ENCODE measurements around the gene IGF1. TPM values are rescaled to one million over a fixed set of nuclear protein-coding genes. Genes with fewer than 3 reads are reported as not detected.
"Not testable (repeated sequence)": the region's sequence is repeated elsewhere in the genome, so short reads cannot be mapped to it uniquely, and the experiment has no call there.

Gene IGF1
- total RNA-seq, 1 donor from 2014 or later, result 20.1 TPM

- intact Hi-C loops (cut with DNase I), result no loop called here
- no peak for DNase-seq (ENCODE audit: low spot score)
These were observed 14.4 kb downstream of the IGF1 start for GRCh38 chr12:102465762-102466560.

- DNase-seq (ENCODE audit: low spot score), result no peak
- intact Hi-C loops (cut with DNase I), result no loop called here
These were observed 16.6 kb downstream of the IGF1 start for GRCh38 chr12:102463659-102464249.

- DNase-seq (ENCODE audit: low spot score), result no peak
- intact Hi-C loops (cut with DNase I), result no loop called here
These were observed 17.4 kb downstream of the IGF1 start for GRCh38 chr12:102462795-102463465.

- no peak for DNase-seq (ENCODE audit: low spot score)
- intact Hi-C loops (cut with DNase I), result no loop called here
These were observed 18.0 kb downstream of the IGF1 start for GRCh38 chr12:102462386-102462785.

DNA sequence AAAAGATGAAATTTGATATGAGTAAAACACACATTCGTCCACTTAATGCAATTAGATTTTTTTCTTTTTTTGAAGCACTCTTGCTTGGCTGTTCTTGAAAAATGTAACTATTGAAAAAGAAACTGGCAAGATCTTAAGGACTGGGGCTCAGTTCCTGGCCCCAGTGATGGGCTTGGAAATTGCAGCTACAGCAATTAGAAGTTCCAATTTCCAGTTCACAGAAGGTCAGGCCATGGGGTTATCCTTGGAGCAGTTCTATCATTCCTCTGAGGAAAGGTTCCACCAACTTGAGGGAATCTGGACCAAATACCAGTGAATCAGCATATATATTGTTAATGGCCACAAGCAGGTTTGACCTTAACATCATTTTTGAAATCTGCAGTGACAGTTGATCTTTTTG lies 18.9 kb downstream of the IGF1 start:
- no peak for DNase-seq (ENCODE audit: low spot score)
- intact Hi-C loops (cut with DNase I), result no loop called here

GRCh38 chr12:102459314-102459713 lies 21.0 kb downstream of the IGF1 start:
- no peak for DNase-seq (ENCODE audit: low spot score)
- intact Hi-C loops (cut with DNase I), result no loop called here

DNA sequence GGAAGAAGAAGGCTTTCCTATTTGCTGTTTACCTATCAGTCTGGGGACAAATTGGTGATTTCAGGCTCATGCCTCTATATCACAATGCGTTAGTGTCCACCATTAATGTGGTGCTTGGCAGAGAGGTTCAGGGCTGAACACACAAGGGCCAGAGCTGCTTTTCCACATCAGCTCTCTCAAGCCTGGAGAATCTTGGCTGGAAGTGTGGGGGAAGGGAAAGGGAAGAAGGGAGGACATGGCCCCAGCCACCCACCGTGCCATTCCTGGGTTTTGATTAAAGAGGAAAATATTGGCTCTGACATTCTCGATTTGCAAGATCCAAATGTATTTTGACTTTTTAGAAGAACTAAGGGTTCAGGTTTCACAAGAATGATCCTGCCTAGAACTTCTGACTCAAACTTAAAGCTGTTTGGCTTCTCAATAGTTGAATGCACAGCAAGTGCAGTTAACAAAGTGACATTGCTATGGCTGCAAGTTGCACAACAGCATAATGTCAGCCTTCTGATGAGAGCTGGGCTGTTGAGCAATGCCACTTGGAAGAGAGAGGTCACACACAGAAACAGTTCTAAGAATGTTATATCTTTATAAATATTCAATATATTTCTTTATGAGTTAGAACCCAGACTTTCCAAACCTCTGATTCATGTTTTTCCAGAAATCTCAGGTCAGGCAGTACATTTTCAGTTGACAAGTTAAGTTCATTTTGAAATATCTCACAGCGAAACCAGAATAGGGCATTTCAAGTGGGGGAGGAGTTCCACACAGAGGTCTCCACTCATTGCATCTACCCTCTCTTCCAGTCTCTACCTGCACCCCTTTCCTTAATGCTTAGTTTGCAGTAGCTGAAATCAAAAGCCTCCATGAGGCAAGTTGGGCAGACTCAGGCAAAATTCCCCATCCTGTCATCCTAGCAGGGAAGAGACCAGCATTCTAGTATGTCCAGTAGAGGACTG lies 25.3 kb downstream of the IGF1 start:
- DNase-seq (ENCODE audit: low spot score), result no peak
- intact Hi-C loops (cut with DNase I), result no loop called here

- DNase-seq (ENCODE audit: low spot score), result no peak
- intact Hi-C loops (cut with DNase I), result no loop called here
These were observed 26.0 kb downstream of the IGF1 start for GRCh38 chr12:102454330-102454729.

GRCh38 chr12:102452605-102453004 lies 27.8 kb downstream of the IGF1 start:
- no peak for DNase-seq (ENCODE audit: low spot score)
- intact Hi-C loops (cut with DNase I), result no loop called here

- intact Hi-C loops (cut with DNase I); DNase-seq (ENCODE audit: low spot score): not testable (repeated sequence)
These were observed 31.3 kb downstream of the IGF1 start for GRCh38 chr12:102449018-102449417.

DNA sequence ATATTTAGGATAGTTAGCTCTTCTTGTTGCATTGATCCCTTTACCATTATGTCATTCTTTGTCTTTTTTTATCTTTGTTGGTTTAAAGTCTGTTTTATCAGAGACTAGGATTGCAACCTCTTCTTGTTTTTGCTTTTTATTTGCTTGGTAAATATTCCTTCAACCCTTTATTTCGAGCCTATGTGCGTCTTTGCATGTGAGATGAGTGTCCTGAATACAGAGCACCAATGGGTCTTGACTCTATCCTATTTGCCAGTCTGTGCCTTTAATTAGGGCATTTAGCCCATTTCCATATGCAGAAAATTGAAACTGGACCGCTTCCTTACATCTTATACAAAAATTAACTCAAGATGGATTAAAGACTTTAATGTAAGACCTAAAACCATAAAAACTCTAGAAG lies 32.9 kb downstream of the IGF1 start:
- DNase-seq (ENCODE audit: low spot score); intact Hi-C loops (cut with DNase I): not testable (repeated sequence)

GRCh38 chr12:102444707-102445106 lies 35.7 kb downstream of the IGF1 start:
- intact Hi-C loops (cut with DNase I), result no loop called here
- DNase-seq (ENCODE audit: low spot score), result no peak

GRCh38 chr12:102444093-102444492 lies 36.3 kb downstream of the IGF1 start:
- intact Hi-C loops (cut with DNase I), result no loop called here
- DNase-seq (ENCODE audit: low spot score), result no peak

- DNase-seq (ENCODE audit: low spot score), result no peak
- intact Hi-C loops (cut with DNase I), result no loop called here
These were observed 39.2 kb downstream of the IGF1 start for GRCh38 chr12:102441077-102441596.

GRCh38 chr12:102439426-102440405 lies 40.6 kb downstream of the IGF1 start:
- intact Hi-C loops (cut with DNase I), result no loop called here
- DNase-seq (ENCODE audit: low spot score), result no peak

- DNase-seq (ENCODE audit: low spot score), result no peak
- intact Hi-C loops (cut with DNase I), result no loop called here
These were observed 41.5 kb downstream of the IGF1 start for GRCh38 chr12:102438827-102439210.

- intact Hi-C loops (cut with DNase I), result no loop called here
- no peak for DNase-seq (ENCODE audit: low spot score)
These were observed 42.1 kb downstream of the IGF1 start for GRCh38 chr12:102438047-102438826.

- no peak for DNase-seq (ENCODE audit: low spot score)
- intact Hi-C loops (cut with DNase I), result no loop called here
These were observed 42.9 kb downstream of the IGF1 start for GRCh38 chr12:102437511-102437910.
